Measurements from ENCODE around the gene SCN9A.

- TF ChIP-seq, protein P1, sequence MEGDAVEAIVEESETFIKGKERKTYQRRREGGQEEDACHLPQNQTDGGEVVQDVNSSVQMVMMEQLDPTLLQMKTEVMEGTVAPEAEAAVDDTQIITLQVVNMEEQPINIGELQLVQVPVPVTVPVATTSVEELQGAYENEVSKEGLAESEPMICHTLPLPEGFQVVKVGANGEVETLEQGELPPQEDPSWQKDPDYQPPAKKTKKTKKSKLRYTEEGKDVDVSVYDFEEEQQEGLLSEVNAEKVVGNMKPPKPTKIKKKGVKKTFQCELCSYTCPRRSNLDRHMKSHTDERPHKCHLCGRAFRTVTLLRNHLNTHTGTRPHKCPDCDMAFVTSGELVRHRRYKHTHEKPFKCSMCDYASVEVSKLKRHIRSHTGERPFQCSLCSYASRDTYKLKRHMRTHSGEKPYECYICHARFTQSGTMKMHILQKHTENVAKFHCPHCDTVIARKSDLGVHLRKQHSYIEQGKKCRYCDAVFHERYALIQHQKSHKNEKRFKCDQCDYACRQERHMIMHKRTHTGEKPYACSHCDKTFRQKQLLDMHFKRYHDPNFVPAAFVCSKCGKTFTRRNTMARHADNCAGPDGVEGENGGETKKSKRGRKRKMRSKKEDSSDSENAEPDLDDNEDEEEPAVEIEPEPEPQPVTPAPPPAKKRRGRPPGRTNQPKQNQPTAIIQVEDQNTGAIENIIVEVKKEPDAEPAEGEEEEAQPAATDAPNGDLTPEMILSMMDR (IDR thresholded peaks at IDR 0.05; ENCODE audit: insufficient read depth, low read depth, low read length) = no peak
- TF ChIP-seq EZH2 (IDR thresholded peaks at IDR 0.05; ENCODE audit: insufficient read depth, low read length) = no peak
Observed at GRCh38 chr2:166171216-166171615, 204.5 kb downstream of the SCN9A start.
